ENCODE results near the gene KDM5A. TPM values are rescaled to one million over a fixed set of nuclear protein-coding genes. Genes with fewer than 3 reads are reported as not detected.

Gene KDM5A
- total RNA-seq, 1 donor from 2014 or later = 32.5 TPM

- H3K4me3 ChIP-seq (ENCODE audit: low read depth, low read length) = no peak overlapping the region
- no peak for DNase-seq (ENCODE audit: low read depth)
- TF ChIP-seq, protein P1, sequence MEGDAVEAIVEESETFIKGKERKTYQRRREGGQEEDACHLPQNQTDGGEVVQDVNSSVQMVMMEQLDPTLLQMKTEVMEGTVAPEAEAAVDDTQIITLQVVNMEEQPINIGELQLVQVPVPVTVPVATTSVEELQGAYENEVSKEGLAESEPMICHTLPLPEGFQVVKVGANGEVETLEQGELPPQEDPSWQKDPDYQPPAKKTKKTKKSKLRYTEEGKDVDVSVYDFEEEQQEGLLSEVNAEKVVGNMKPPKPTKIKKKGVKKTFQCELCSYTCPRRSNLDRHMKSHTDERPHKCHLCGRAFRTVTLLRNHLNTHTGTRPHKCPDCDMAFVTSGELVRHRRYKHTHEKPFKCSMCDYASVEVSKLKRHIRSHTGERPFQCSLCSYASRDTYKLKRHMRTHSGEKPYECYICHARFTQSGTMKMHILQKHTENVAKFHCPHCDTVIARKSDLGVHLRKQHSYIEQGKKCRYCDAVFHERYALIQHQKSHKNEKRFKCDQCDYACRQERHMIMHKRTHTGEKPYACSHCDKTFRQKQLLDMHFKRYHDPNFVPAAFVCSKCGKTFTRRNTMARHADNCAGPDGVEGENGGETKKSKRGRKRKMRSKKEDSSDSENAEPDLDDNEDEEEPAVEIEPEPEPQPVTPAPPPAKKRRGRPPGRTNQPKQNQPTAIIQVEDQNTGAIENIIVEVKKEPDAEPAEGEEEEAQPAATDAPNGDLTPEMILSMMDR (conservative IDR thresholded peaks at IDR 0.05; ENCODE audit: low read depth, low read length) = no peak
Measured at GRCh38 chr12:291153-291723, 97.9 kb downstream of the KDM5A start.

GRCh38 chr12:288687-289086, 100.4 kb downstream of the KDM5A start:
- peak; percentile 35 for DNase-seq (ENCODE audit: low read depth)
- no peak overlapping the region for H3K4me3 ChIP-seq (ENCODE audit: low read depth, low read length)

GRCh38 chr12:286531-287300, 102.4 kb downstream of the KDM5A start:
- no peak overlapping the region for H3K4me3 ChIP-seq (ENCODE audit: low read depth, low read length)
- no peak for DNase-seq (ENCODE audit: low read depth)
- TF ChIP-seq, protein P1 (conservative IDR thresholded peaks at IDR 0.05; ENCODE audit: low read depth, low read length) = no peak

More at GRCh38 chr12:288687-289086, 100.4 kb downstream of the KDM5A start:
- TF ChIP-seq, protein P1 (conservative IDR thresholded peaks at IDR 0.05; ENCODE audit: low read depth, low read length) = no peak

- TF ChIP-seq, protein P1 (conservative IDR thresholded peaks at IDR 0.05; ENCODE audit: low read depth, low read length) = no peak
- DNase-seq (ENCODE audit: low read depth) = no peak
- no peak overlapping the region for H3K4me3 ChIP-seq (ENCODE audit: low read depth, low read length)
Measured at GRCh38 chr12:278046-278445, 111.1 kb downstream of the KDM5A start.

- TF ChIP-seq, protein P1 (conservative IDR thresholded peaks at IDR 0.05; ENCODE audit: low read depth, low read length) = no peak
Measured at GRCh38 chr12:275812-276211, 113.3 kb downstream of the KDM5A start.

DNA sequence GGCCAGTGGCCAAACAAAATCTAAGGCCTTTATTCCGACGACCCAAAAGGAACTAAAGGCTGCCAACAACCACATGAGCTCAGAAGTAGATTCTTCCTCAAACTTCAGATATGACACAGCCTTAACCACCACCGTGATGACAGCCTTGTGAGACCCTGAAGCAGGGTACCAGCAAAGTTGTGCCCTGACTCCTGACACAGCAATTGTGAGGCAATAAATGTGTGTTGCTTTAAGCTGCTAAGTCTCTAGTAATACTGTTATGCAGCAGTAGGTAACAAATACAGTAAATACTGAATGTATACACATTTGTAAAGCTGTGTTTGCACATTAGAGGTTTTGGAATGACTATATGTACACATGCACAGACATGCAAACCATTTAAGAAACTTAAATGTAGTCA, 115.7 kb downstream of the KDM5A start:
- no peak overlapping the region for H3K4me3 ChIP-seq (ENCODE audit: low read depth, low read length)
- TF ChIP-seq, protein P1 (conservative IDR thresholded peaks at IDR 0.05; ENCODE audit: low read depth, low read length) = no peak
- DNase-seq (ENCODE audit: low read depth) = no peak

More at GRCh38 chr12:275812-276211, 113.3 kb downstream of the KDM5A start:
- DNase-seq (ENCODE audit: low read depth) = no peak
- H3K4me3 ChIP-seq (ENCODE audit: low read depth, low read length) = no peak overlapping the region
